Right renal cortex interstitium (tissue), 3 donors: ENCODE data around the gene COL4A3. TPM values are rescaled to one million over a fixed set of nuclear protein-coding genes. Genes with fewer than 3 reads are reported as not detected.
"Not testable (repeated sequence)": the region's sequence is repeated elsewhere in the genome, so short reads cannot be mapped to it uniquely, and the experiment has no call there.

Experiments
- DNase-seq, 3 donors: peaks; one replicate each; pipeline ENCODE4 v3.0.0-alpha.2; 2013; ENCODE audit warnings: low read depth in 3 of 3, low spot score in 2 of 3
- polyA plus RNA-seq, 3 donors: library from polyadenylated mRNA; unstranded; fragments of 120-200 nt; gene quantifications; one replicate each; pipeline ENCODE4 v1.2.1, GENCODE V29; 2013; ENCODE audit not compliant: insufficient read length in 3 of 3

Gene COL4A3
- polyA plus RNA-seq, 3 donors = 47.8 to 58.0 (median 50.6) TPM

DNA sequence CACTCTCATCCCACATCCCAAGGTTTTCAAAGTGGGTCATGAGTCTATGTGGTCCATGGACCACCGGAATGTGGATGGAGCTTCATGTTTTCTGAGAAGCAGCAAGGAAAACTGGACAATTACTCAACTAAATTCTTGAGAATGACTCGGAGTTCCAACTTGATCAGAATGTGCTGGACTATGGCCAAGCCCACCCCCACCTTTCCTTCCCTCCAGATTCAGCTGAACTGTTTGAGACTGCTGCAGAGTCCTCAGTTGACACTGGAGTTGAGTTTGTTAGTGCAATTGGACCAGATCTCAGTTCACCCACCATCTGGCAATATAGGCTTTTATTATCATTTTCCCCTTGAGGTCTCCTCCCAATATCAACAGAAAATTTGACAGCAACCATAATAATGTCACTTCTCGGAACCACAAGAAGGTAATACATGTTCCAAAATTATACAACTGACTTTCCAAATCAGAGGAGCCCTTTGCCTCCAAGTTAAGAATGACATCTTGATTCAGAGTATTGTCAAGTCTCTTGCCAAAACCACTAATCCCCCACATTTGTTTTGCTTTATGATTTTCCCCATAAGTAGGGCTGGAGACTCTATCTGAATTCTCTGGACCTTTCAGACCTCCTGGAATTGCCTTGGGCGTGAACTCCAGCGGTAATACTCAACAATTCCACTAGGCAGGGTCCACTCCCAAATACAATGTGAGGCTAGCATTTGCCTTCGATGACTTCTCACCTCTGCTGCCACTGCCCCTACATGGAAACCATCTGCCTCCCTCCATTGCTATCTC lies 9.2 kb upstream of the COL4A3 start:
- DNase-seq = no peak

DNA sequence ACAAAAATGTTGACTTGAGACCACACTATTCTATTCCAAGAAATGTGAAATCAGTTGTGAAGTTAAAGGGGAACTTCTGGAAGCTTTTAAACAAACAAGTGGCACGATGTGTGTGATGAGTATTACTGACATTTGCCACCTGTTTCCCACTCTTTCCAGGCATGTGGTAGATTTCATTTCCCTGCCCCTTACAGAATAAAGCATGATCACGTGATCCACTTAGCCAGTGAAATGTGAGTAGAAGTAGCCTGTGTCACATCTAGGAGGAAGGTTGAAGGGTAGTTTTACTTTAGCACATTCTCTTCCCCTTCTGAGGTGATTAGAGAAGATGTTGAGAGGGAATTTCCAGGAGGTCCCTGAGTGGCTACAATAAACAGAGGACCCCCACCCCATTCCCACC lies 4.3 kb upstream of the COL4A3 start:
- DNase-seq = no peak

DNA sequence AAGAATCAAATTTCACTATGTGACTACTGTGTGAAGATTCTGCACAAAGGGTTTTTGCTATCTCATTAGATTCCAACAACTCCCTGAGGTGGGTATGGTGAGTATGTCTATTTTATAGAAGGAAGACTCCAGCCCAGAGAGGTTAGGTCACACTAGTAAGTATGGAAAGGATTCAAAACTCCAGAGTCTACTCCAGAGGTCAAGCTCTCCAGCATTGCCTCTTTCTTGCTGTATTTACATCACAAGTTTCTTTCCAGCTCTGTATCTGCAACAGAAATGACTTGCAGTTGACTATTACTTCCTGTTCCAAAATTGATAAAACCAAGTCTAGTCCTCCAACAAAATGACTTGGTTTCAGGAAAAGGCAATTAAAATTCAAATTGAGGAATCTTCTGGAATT lies 2.5 kb upstream of the COL4A3 start:
- DNase-seq = no peak

DNA sequence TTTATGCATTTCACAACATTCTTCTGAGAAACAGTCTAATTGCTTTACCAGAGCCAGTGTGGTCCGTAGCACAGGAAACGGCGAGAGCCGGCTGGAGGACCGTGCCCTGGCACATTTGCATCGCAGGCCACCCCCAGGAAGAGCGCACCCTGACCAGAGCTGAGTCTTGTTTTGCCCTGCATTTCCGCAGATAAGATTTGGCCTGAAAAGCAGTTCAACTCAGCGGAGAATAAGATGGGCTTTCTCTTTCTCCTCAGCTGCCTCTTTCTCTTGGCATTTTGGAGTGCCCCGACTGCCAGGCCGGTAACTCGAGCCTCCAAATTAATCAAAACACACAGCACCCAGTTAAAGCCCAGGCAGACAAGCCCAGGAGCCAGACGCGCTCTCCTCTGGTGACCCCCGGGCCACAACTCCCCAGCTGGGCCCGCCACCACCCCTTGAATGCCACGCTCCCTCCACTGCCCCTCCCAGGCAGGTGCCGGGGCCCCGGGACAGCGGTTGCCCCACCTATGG lies 883 bp upstream of the COL4A3 start:
- no peak for DNase-seq

DNA sequence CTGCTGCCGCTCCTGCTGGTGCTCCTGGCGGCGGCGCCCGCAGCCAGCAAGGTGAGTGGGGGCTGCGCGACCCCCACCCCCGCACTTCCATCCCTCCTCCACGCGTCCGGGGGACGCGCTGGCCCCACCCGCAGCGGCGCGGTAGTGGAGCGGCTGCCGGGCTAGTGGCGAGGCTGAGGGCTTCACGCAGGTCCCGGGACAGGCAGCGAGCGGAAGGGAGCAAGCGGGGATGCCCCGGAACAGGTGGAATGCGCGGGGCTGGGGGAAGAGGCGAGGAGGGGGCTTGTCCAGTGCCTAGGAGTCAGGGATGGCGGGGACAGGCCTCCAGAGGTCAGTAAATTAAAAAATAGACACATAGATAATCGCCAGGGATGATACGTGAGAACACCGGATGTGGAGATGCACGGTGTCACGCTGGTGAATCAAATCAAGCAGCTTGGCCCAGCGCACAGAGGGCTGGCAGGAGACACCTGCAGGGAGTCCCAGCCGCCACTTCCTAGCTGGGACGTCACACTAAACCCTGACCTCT lies 403 bp downstream of the COL4A3 start:
- no peak for DNase-seq

DNA sequence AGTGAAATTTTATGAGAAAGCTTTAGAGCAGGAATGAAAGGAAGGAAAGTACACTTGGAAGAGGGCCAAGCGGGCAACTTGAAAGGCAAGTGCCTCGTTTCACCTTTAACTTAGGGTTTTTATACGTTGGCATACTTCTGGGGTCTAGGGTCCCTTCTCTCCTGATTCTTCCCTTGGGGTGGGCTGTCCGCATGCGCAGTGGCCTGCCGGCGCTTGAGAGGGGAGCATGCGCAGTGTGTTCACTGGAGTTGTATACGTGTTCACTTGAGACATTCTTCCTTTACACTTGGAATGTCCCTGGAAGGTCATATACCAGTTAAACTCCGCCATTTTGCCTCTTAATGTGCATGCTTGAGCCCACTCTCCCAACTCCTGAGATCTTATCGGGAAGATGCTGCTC lies 7.4 kb downstream of the COL4A3 start:
- DNase-seq = not testable (repeated sequence)

DNA sequence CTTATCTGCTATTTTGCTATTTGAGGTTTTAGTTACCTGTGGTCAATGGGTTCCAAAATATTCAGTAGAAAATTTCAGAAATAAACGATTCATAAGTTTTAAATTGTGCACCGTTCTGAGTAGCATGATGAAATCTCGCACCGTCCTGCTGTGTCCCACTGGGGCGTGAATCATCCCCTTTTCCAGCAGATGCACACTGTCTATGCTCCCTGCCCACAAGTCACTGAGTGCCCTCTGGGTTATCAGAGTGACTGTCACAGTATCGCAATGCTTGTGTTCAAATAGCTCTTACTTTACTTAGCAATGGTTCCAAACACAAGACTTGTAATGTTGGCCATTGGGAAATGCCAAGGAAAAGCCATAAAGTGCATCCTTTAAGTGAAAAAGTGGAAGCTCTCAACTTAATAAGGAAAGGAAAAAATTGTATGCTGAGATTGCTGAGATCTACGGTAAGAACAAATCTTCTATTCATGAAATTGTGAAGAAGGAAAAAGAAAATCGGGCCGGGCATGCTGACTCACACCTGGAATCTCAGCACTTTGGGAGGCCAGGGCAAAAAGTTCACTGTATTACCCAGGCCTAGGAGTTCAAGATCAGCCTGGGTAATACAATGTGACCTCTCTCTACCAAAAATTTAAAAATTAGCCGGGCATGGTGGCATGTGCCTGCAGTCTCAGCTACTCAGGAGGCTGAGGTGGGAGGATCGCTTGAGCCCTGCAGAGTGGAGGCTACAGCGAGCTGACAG lies 13.3 kb downstream of the COL4A3 start:
- DNase-seq = no peak

DNA sequence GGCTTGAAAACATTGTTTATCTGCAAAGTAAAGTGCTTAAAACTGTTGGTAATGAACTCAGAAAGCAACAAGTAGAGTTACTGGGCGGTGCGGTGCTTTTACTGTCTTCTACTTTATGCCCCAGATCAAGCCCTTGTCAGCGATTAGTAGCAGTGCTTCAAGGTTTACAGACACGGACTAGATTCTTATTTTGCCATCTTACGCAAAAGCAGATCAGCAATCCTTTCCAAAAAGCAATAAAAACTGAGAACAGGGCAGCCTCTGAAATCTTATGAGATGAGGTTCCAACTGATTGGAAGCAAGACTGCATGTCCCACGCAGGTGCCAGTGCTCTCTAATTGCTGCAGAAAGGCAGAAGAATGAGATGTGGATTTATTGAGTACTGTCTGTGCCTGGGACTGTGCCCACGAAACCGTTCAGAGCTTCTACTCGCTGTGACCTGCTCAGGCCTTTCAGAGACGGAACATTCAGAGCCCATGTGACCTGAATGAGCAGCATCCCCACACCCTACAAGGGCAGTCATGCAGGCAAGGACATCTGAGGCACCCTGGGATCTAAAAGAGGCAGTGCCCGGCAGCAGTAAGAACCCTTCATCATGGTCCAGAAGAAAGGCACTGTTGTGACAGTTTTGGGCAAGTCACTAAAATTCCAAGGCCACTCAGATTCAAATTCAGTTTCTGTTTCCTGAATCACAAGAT lies 15.7 kb downstream of the COL4A3 start:
- DNase-seq = no peak

DNA sequence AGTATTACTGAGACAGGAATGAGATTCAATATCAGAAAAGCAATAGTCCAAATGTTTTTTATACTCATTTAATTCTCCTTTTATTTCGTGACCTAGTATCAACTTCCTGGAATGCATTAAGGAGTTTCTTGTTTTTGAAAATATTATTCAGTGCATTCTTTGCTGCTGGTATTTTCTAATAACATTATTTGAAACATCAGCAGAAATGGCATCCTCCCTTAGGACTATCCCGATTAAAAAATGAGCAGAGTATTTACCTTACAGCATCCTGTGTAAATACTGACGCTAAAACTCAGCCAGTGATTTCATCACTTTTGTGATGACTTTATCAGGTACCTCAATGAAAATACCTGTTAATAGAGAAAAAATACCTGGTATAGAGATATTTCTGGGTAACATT lies 16.3 kb downstream of the COL4A3 start:
- DNase-seq = no peak

DNA sequence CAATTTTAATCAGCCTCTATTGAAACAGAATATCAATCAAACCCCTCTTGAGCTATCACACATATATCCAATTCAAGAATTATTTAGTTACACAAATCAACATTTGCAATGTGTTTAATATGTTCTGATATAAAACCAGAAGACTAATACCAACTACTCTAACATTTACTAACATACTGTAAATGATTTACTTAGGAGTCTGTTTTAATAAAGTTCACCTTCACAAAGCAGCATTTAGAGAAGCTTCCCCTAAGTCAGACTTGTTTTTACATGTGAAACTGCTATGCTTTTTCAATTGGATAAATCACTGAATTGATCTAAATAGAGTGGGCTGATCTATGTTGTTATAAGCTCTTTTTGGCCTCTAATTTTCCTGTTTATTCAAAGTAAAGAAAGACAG lies 18.3 kb downstream of the COL4A3 start:
- DNase-seq = no peak

DNA sequence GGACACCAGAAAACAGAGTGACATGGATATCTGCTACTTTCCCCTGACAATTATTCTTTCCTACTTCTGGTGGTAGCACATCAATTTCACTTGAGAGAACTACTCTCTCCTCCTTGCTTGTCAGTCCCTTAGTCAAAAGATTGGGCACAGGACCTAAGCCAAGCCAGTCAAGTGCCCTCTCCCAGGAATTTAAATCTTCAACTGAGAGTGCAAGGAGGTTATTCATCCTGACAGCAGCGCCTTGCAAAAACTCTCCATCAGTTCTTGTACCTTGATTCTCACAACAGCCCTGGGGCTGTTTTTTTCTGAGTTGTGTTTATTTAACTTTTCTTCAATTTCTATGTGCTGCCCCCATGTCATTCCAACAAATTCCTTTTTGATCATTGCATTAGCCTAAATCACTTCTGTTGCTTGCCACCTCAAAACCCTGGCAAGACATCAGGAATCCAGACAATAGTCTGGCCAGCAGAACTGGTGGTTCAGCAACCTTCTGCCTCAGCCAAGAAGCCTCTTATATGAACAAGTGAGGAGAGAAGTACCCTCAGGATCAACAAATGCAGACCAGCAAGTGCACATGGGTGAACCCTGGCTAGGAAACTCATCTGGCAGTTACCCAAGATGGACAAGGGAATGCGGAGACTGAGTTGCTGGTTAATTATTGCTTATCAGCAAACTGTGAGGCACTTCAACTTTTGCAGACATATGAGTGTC lies 19.4 kb downstream of the COL4A3 start:
- DNase-seq = no peak

DNA sequence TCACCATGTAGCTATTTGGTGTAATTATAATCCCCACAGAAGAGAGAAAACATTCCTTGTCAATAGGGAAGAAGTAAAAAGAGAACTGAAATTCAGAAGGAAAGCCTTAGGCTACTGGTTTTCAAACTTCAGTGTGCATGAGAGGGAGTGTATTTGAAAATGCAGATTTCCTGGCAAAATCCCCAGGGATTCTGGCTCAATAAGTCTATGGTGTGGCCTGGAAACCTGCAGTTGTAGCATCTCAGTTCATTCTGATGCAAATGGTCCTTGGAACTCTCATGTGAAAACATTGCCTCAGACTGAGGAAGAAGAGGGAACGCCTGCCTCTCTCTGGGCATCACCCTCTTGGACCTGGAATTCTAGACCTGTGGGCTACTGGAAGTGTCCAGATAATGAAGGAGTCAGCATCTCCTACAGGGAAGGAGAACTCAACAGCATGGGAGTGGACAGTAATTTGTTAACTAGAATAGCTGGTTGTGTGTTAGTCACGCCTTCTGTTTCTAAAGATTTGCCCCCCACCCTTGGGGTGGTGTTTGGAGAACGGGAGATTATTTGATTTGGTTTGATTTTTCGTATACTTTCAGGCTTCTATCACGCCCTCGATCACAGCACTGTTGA lies 21.3 kb downstream of the COL4A3 start:
- DNase-seq = no peak

DNA sequence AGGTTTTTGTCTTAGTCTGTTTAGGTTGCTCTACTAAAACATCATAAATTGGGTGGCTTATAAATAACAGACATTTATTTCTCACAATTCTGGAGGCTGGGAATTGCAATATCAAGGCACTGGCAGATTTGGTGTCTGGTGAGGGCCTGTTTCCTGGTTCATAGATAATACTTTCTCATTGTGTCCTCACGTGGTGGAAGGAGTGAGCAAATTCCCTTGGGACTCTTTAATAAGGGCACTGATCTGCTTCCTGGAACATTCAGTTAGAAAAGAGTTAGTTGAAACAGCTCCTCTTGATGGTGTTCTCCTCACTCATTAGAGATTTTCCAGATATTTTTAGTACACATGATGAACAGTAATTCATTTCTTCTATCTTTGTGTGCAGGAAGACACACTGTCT lies 22.3 kb downstream of the COL4A3 start:
- no peak for DNase-seq

DNA sequence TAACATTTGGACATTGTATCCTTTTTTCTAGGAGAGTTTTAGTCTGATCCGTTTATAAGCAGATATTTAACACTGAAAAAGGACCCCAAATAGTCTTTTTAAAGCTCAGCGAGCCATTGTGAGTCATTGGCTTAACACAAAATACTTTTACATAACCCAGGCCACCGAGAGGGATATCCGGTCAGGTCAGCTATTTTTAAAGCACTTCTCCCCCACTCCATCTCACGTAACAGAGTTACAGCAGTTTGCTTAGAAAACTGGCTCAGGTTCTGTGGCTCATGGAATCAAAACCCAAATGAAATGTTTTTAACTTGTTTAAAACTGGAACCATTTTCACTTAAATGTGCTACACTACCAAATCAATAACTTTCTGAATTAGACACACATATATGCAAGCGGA lies 23.9 kb downstream of the COL4A3 start:
- DNase-seq = no peak

DNA sequence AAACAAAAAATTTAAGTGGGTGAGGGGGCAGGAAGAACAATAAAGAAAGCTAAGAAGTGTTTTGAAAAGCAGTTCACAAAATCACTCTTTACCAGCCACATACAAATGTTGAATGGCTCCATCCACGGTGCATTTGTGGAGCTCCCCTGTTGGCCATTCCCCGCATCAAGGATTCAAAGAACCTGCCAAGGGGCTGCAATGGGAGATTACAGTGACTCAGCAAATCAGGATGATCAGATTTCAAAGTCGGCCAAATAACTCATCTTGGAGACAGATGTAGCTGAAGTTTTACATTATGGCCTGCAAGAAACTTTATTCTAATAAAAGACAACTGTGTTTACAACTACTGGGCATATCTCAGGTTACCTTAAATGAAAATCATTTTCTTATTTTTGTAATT lies 26.9 kb downstream of the COL4A3 start:
- no peak for DNase-seq

DNA sequence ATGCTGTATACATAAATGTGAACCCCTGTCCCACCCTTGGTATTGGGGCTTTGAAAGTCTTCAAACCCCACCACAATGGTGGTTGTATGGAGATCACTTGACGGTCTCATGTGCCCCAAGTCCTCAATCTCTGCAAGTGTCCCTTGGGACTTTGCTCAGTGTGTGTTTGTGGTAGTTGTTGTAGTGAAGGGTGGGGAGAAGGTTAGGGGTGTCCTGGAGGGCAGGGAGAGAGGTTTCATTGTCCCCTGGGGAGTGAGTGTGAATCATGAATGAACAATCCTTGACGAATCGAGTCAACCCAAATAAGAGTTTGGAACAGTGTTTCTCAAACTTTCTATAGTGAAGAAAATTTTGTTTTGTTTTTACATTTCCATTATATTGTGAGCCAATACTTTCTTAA lies 28.1 kb downstream of the COL4A3 start:
- DNase-seq = no peak

DNA sequence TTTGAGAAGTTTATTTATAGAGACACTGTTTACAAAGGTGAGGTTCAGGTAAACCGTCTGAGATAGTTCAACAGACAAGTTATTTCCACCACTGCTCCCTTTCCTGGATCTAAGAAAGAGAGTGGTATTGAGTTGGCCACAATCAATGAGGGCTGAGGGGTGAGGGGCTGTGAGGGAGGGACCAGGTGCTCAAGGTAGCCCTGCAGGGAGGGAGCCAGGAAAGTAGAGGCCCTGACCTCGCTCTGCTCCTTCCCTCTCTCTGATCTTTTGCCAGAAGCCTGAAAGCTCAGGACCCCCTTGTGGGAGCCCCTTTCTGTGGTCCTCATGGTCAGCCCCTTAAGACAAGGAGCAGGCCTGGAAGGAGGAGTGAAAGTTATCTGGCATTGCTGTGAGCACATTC lies 29.8 kb downstream of the COL4A3 start:
- no peak for DNase-seq

DNA sequence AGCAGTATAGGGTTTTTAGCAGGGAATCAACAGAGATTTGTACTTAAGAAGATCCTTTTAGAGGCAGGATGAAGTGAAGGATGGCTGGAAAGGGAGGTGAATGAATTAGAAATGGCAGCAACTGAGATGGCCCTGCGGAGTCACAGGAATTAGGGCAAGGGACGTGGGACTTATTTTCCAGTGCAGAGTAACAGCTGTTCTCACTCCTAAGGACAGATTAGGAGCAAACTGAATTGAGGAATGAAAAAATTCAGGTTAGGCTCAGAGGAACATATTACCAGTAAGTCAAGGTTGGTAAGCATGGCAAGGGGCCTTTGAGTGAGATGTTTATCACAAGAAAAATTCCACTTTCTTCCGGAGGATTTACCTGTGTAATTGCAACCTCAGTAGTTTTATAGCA lies 34.4 kb downstream of the COL4A3 start:
- no peak for DNase-seq

DNA sequence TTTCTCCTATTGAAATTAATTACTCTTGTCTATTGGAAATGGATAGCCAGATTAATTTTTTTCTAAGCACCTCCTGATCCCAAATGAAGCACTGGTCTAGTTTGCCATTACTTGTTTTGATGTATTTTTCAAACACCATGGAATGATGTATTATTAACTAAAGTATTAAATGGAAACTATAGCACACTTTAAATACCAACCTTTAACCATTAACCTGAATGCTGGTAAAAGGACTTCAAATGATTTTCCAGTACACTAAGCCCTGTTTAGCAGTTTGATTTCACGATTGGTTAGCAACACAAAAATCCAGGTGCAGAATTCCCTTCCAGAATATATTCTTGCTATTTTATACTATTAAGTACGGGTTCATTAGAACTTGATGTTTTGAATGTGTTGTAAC lies 37.3 kb downstream of the COL4A3 start:
- no peak for DNase-seq

DNA sequence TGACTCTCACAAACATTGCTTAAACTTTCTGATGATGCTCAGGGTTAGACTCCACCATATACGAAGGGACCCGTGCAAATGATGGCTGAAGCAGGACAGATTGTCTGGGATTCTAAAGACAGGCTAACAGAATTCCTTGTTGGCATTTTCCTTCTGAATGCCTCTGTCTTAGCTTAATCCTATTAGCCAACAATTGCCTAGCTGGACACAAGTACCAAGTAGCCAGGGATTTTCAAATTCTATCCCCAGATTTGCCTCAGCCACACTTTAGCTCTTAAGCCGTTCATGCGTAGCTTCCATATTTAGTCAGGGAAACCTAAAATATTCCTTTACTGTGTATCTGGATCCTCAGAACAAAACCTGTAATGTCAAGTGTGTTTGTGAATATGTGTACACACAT lies 40.0 kb downstream of the COL4A3 start:
- DNase-seq = no peak
